Neural progenitor cell (in vitro differentiated cells): Measurements from ENCODE around the gene KCNK3. TPM values are rescaled to one million over a fixed set of nuclear protein-coding genes. Genes with fewer than 3 reads are reported as not detected.

Experiments used
- DNase-seq: peaks from one replicate; pipeline ENCODE4 v3.0.0-alpha.2; 2016; ENCODE audit warnings: low spot score
- H2AFZ ChIP-seq: fragments of 200-600 bp; sonication (generic); replicated peaks from 2 replicates; pipeline ENCODE4 v1.6.1; 2016; ENCODE audit warnings: antibody characterized with exemption
- H3F3A ChIP-seq: fragments of 200-600 bp; sonication (generic); 2 replicates; pipeline ENCODE4 v1.6.1; 2016; ENCODE audit warnings: antibody characterized with exemption, low read depth
- H3K27ac ChIP-seq: fragments of 200-600 bp; sonication (generic); 2 replicates; pipeline ENCODE4 v1.5.1; 2016; ENCODE audit warnings: mild to moderate bottlenecking
- H3K27me3 ChIP-seq: fragments of 200-600 bp; sonication (generic); 2 replicates; pipeline ENCODE4 v1.6.1; 2016; ENCODE audit warnings: mild to moderate bottlenecking, moderate library complexity
- H3K36me3 ChIP-seq: fragments of 200-600 bp; sonication (generic); 2 replicates; pipeline ENCODE4 v1.5.1; 2016
- H3K4me1 ChIP-seq: fragments of 200-600 bp; sonication (generic); 2 replicates; pipeline ENCODE4 v1.6.1; 2016; ENCODE audit warnings: mixed run types
- H3K4me2 ChIP-seq: fragments of 200-600 bp; sonication (generic); 2 replicates; pipeline ENCODE4 v1.6.1; 2016
- H3K4me3 ChIP-seq: fragments of 200-600 bp; sonication (generic); 2 replicates; pipeline ENCODE4 v1.5.1; 2016
- H3K79me2 ChIP-seq: fragments of 200-600 bp; sonication (generic); 2 replicates; pipeline ENCODE4 v1.6.1; 2016; ENCODE audit warnings: low read depth
- H3K9ac ChIP-seq: fragments of 200-600 bp; sonication (generic); 2 replicates; pipeline ENCODE4 v1.6.1; 2016
- H3K9me3 ChIP-seq: fragments of 200-600 bp; sonication (generic); 2 replicates; pipeline ENCODE4 v1.5.1; 2016; ENCODE audit warnings: low read depth
- H4K20me1 ChIP-seq: fragments of 200-600 bp; sonication (generic); 2 replicates; pipeline ENCODE4 v1.6.1; 2016; ENCODE audit warnings: low read depth
- H3K27ac Mint-ChIP-seq: 3 replicates; pipeline ENCODE4 v1.8.0; 2021; ENCODE audit warnings: mixed read lengths
- H3K27me3 Mint-ChIP-seq: 2 replicates; pipeline ENCODE4 v1.8.0; 2022; ENCODE audit warnings: low read depth, mild to moderate bottlenecking, inconsistent platforms, moderate library complexity, mixed read lengths; ENCODE audit not compliant: insufficient read depth
- H3K36me3 Mint-ChIP-seq: 3 replicates; pipeline ENCODE4 v1.8.0; 2021; ENCODE audit warnings: mixed read lengths
- H3K4me1 Mint-ChIP-seq: 3 replicates; pipeline ENCODE4 v1.8.0; 2021; ENCODE audit warnings: mixed read lengths
- H3K4me3 Mint-ChIP-seq: 3 replicates; pipeline ENCODE4 v1.8.0; 2021; ENCODE audit warnings: mild to moderate bottlenecking, moderate library complexity, mixed read lengths
- H3K9me3 Mint-ChIP-seq: 3 replicates; pipeline ENCODE4 v1.8.0; 2020; ENCODE audit warnings: mixed read lengths
- EZH2 ChIP-seq: fragments of 200-600 bp; sonication (generic); IDR thresholded peaks from 2 replicates; pipeline ENCODE4 v1.6.1; 2017; ENCODE audit warnings: antibody characterized with exemption, mild to moderate bottlenecking, moderate library complexity
- EZH2phosphoT487 ChIP-seq: fragments of 200-600 bp; sonication (generic); IDR thresholded peaks from 2 replicates; pipeline ENCODE4 v1.6.1; 2017; ENCODE audit warnings: antibody characterized with exemption
- total RNA-seq: library from RNA; depleted of rRNA; stranded (reverse); fragments of >200 nt; gene quantifications from 2 replicates; pipeline ENCODE4 v1.2.3, GENCODE V29; 2015; ENCODE audit warnings: low replicate concordance
- TF ChIP-seq, protein P1 (sequence below): fragments of 200-600 bp; sonication (generic); IDR thresholded peaks from 2 replicates; pipeline ENCODE4 v1.5.1; 2017; ENCODE audit warnings: antibody characterized with exemption, mild to moderate bottlenecking

The KCNK3 gene
- total RNA-seq, 1 donor from 2014 or later: not detected

DNA sequence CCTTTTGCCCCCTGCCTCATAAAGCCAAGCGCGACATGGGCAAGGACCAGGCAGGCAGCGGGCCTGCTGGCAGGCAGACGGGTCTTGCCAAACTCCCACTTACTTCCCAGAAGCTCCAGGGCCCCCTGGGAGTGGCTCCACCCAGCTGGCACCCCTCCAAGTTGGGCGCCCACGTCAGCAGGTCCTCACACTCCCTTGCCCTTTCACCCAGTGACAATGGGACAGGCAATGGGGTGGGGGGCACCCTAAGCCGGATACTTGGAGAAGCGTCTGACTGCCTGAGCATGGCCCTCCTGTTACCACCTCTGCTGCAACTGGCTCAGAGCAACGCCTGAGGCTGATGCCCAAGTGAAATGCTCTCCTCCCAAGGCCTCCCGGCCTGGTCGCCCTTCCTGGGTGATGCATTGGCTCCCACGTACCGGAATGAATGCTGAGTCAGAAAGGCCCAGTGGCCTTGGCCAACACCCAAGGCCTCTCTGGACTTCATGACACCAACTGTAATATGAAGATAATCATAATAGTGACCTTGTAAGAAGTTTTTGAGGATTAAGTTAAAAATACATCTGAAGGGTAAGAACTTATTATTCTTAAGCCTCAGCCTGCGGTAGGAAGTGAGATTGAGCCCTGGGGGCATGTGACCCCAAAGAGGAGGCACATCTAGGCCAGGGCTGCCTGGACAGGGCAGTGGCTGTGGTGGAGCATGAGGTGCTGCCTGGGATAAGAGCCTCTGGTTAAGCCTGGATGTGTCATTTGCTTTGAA lies 31.6 kb downstream of the KCNK3 start:
- no peaks in the 10 kb centered on the region for H3K9me3 Mint-ChIP-seq
- Histone ChIP-seq H4K20me1 (no peaks in the 10 kb centered on the region), H3K4me3 (no peak overlapping the region), H3K27me3 (no peaks in the 10 kb centered on the region), H3K9me3 (no peaks in the 10 kb centered on the region), H3K4me2 (no peak overlapping the region), H3K9ac (no peak overlapping the region), H3K36me3 (no peaks in the 10 kb centered on the region), H3F3A (no peaks in the 10 kb centered on the region), H2AFZ (no peak overlapping the region), H3K4me1 (peaks cover 5% of the 10 kb centered on the region), H3K27ac (no peak overlapping the region), H3K79me2 (no peaks in the 10 kb centered on the region)
- TF ChIP-seq EZH2phosphoT487 (no peak), EZH2 (no peak)
- TF ChIP-seq, protein P1, sequence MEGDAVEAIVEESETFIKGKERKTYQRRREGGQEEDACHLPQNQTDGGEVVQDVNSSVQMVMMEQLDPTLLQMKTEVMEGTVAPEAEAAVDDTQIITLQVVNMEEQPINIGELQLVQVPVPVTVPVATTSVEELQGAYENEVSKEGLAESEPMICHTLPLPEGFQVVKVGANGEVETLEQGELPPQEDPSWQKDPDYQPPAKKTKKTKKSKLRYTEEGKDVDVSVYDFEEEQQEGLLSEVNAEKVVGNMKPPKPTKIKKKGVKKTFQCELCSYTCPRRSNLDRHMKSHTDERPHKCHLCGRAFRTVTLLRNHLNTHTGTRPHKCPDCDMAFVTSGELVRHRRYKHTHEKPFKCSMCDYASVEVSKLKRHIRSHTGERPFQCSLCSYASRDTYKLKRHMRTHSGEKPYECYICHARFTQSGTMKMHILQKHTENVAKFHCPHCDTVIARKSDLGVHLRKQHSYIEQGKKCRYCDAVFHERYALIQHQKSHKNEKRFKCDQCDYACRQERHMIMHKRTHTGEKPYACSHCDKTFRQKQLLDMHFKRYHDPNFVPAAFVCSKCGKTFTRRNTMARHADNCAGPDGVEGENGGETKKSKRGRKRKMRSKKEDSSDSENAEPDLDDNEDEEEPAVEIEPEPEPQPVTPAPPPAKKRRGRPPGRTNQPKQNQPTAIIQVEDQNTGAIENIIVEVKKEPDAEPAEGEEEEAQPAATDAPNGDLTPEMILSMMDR: no peak
- H3K27me3 Mint-ChIP-seq: peaks cover 8% of the 10 kb centered on the region
- peak overlapping the region; percentile 64 for H3K27ac Mint-ChIP-seq
- no peak overlapping the region for H3K4me3 Mint-ChIP-seq
- DNase-seq: no peak
- peaks cover 13% of the 10 kb centered on the region for H3K4me1 Mint-ChIP-seq
- no peaks in the 10 kb centered on the region for H3K36me3 Mint-ChIP-seq

DNA sequence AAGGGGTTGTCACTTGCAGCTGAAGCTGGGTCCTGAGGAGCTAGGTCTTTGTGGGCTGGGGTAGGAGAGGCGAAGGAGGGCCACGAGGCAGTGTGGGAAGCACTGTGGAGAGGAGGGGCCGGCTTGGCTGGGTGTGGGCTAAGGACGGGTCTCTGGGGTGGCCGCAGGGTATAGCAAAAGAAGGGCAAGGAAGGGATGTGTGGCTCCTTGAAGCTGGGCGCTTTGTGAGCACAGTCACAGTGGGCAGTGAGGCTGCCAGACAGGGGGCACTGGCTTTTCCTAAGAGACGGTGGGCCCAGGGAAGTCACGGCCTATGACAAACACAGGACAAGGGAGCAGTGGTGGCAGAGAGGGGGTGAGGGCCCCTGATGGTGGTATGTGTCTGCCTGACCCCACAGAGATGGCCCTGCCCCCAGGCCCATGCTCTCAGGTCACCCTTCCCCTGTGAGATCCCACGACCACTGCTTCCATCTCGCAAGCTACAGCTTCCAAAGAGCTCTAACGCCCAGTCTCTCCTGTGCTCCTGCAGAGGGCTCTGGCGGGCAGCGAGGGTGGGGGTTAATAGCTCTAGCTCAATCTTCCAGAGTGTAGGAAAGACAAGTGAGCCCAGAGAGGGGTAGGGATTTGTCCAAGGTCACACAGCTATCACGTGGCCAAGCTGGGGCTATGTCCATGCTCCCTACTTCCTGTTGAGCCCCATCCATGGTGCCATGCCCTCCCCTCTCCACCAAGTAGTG lies 32.4 kb downstream of the KCNK3 start:
- no peak overlapping the region for H3K27ac ChIP-seq
- H3K4me2 ChIP-seq: no peak overlapping the region
- peaks cover 5% of the 10 kb centered on the region for H3K4me1 ChIP-seq
- Mint-ChIP-seq H3K27ac (peak overlapping the region; percentile 64), H3K36me3 (no peaks in the 10 kb centered on the region), H3K4me1 (peaks cover 13% of the 10 kb centered on the region), H3K27me3 (peaks cover 4% of the 10 kb centered on the region), H3K9me3 (no peaks in the 10 kb centered on the region), H3K4me3 (no peak overlapping the region)
- no peak for DNase-seq
- no peaks in the 10 kb centered on the region for H3K9me3 ChIP-seq
- no peak overlapping the region for H3K4me3 ChIP-seq
- H3K36me3 ChIP-seq: no peaks in the 10 kb centered on the region
- H3K79me2 ChIP-seq: no peaks in the 10 kb centered on the region
- no peak for TF ChIP-seq EZH2
- no peak for TF ChIP-seq EZH2phosphoT487
- TF ChIP-seq, protein P1: no peak
- H3K27me3 ChIP-seq: no peaks in the 10 kb centered on the region
- H4K20me1 ChIP-seq: no peaks in the 10 kb centered on the region
- no peak overlapping the region for H2AFZ ChIP-seq
- H3F3A ChIP-seq: no peaks in the 10 kb centered on the region
- no peak overlapping the region for H3K9ac ChIP-seq

DNA sequence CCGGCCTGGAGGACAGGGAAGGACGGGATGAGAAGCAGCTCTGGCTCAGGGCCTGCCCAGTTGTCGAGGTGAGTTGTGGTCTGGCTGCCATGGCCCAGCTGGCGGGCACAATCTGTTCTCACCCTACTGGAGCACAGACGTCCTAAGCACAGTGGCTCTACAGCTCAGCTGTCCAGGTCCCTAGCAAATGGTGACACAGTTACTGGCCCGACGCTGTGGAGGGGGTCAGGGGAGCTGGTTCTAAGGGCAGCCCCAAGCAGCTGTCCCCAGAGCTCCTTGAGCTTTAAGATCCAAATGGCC lies 32.9 kb downstream of the KCNK3 start:
- no peaks in the 10 kb centered on the region for H3K27me3 ChIP-seq
- no peak overlapping the region for H3K4me2 ChIP-seq
- no peaks in the 10 kb centered on the region for H3K36me3 ChIP-seq
- H3K4me1 Mint-ChIP-seq: peaks cover 13% of the 10 kb centered on the region
- no peak overlapping the region for H3K4me3 ChIP-seq
- H3K4me3 Mint-ChIP-seq: no peak overlapping the region
- peaks cover 5% of the 10 kb centered on the region for H3K4me1 ChIP-seq
- H3K9me3 ChIP-seq: no peaks in the 10 kb centered on the region
- no peak overlapping the region for H2AFZ ChIP-seq
- no peak overlapping the region for H3K27ac ChIP-seq
- no peak for DNase-seq
- H3K27me3 Mint-ChIP-seq: peaks cover 6% of the 10 kb centered on the region
- no peaks in the 10 kb centered on the region for H4K20me1 ChIP-seq
- no peaks in the 10 kb centered on the region for H3K9me3 Mint-ChIP-seq
- no peaks in the 10 kb centered on the region for H3K36me3 Mint-ChIP-seq
- H3F3A ChIP-seq: no peaks in the 10 kb centered on the region
- no peak for TF ChIP-seq EZH2
- TF ChIP-seq EZH2phosphoT487: no peak
- TF ChIP-seq, protein P1: no peak
- H3K9ac ChIP-seq: no peak overlapping the region
- no peak overlapping the region for H3K27ac Mint-ChIP-seq
- no peaks in the 10 kb centered on the region for H3K79me2 ChIP-seq
